DND-41 (cell line): Measurements from ENCODE around the gene MEF2D.
A peak's percentile ranks its signal among the peaks of the same experiment; 100 is the strongest.

Experiments used
- ATAC-seq: fragments of 200-7000 bp; cut with Tn5 transposase; 3 replicates; pipeline ENCODE4 v1.9.1; 2021; ENCODE audit warnings: low read depth; ENCODE audit not compliant: insufficient read depth
- DNase-seq: peaks from one replicate; pipeline ENCODE4 v3.0.0-alpha.2; 2020
- H2AFZ ChIP-seq: 2 replicates; pipeline ENCODE4 v1.6.0; 2012; ENCODE audit warnings: low read depth, low read length
- H3K27ac ChIP-seq: 2 replicates; pipeline ENCODE4 v1.5.1; 2012; ENCODE audit warnings: low read length, inconsistent platforms
- H3K27me3 ChIP-seq: fragments of 200-600 bp; sonication (generic); 2 replicates; pipeline ENCODE4 v1.6.0; 2012; ENCODE audit warnings: low read length, mild to moderate bottlenecking, inconsistent platforms; ENCODE audit not compliant: insufficient read depth, poor library complexity
- H3K36me3 ChIP-seq: 2 replicates; pipeline ENCODE4 v1.5.1; 2012; ENCODE audit warnings: low read length, inconsistent platforms; ENCODE audit not compliant: insufficient read depth
- H3K4me1 ChIP-seq: 2 replicates; pipeline ENCODE4 v1.5.1; 2012; ENCODE audit warnings: mild to moderate bottlenecking, low read length; ENCODE audit not compliant: insufficient read depth
- H3K4me2 ChIP-seq: 2 replicates; pipeline ENCODE4 v1.6.0; 2012; ENCODE audit warnings: mild to moderate bottlenecking, moderate library complexity, low read length, inconsistent platforms; ENCODE audit not compliant: insufficient read depth
- H3K4me3 ChIP-seq, 2 experiments: fragments of 200-600 bp in 1 of 2; shearing (Covaris generic) in 1 of 2; 2 replicates each; pipeline ENCODE4 v1.5.1; 2012 to 2016; ENCODE audit warnings: inconsistent platforms in 2 of 2, low read length in 2 of 2, mild to moderate bottlenecking in 2 of 2, low read depth in 1 of 2, moderate library complexity in 1 of 2
- H3K79me2 ChIP-seq: 2 replicates; pipeline ENCODE4 v1.6.0; 2012; ENCODE audit warnings: low read length, inconsistent platforms; ENCODE audit not compliant: insufficient read depth
- H3K9ac ChIP-seq: 2 replicates; pipeline ENCODE4 v1.6.0; 2012; ENCODE audit warnings: low read depth, mild to moderate bottlenecking, inconsistent platforms, low read length, moderate library complexity
- H3K9me3 ChIP-seq: 2 replicates; pipeline ENCODE4 v1.5.1; 2012; ENCODE audit warnings: low read length, moderate library complexity, mild to moderate bottlenecking, inconsistent platforms; ENCODE audit not compliant: insufficient read depth, severe bottlenecking
- H4K20me1 ChIP-seq: 2 replicates; pipeline ENCODE4 v1.6.0; 2012; ENCODE audit warnings: low read length; ENCODE audit not compliant: insufficient read depth
- CTCF ChIP-seq: IDR thresholded peaks from 2 replicates; pipeline ENCODE4 v1.5.1; 2012; ENCODE audit warnings: borderline replicate concordance, low read length, moderate library complexity, mild to moderate bottlenecking; ENCODE audit not compliant: poor library complexity, severe bottlenecking; ENCODE audit errors: extremely low read depth
- EZH2 ChIP-seq: IDR thresholded peaks from 3 replicates; pipeline ENCODE4 v1.6.1; 2012; ENCODE audit warnings: borderline replicate concordance, low read depth, mild to moderate bottlenecking, moderate library complexity, low read length, inconsistent platforms; ENCODE audit not compliant: severe bottlenecking

MEF2D gene

GRCh38 chr1:156461109-156461508 lies 39.5 kb downstream of the MEF2D start:
- no peak overlapping the region for H3K27ac ChIP-seq
- H3K9ac ChIP-seq = no peak overlapping the region
- no peaks in the 10 kb centered on the region for H4K20me1 ChIP-seq
- no peaks in the 10 kb centered on the region for H3K27me3 ChIP-seq
- no peak overlapping the region for H3K4me2 ChIP-seq
- peaks cover 15% of the 10 kb centered on the region for H3K36me3 ChIP-seq
- no peak overlapping the region for H3K4me3 ChIP-seq
- no peak for TF ChIP-seq EZH2
- no peak for TF ChIP-seq CTCF
- peaks cover 23% of the 10 kb centered on the region for H3K4me1 ChIP-seq
- no peaks in the 10 kb centered on the region for H3K79me2 ChIP-seq
- no peak overlapping the region for H2AFZ ChIP-seq
- H3K9me3 ChIP-seq = no peaks in the 10 kb centered on the region
- no peak for DNase-seq
- ATAC-seq = no peak

GRCh38 chr1:156460525-156460924 lies 40.0 kb downstream of the MEF2D start:
- no peaks in the 10 kb centered on the region for H3K79me2 ChIP-seq
- H2AFZ ChIP-seq = no peak overlapping the region
- H3K4me3 ChIP-seq = no peak overlapping the region
- no peak for DNase-seq
- H4K20me1 ChIP-seq = no peaks in the 10 kb centered on the region
- H3K4me2 ChIP-seq = no peak overlapping the region
- H3K27me3 ChIP-seq = no peaks in the 10 kb centered on the region
- no peak overlapping the region for H3K27ac ChIP-seq
- peaks cover 11% of the 10 kb centered on the region for H3K36me3 ChIP-seq
- peaks cover 26% of the 10 kb centered on the region for H3K4me1 ChIP-seq
- TF ChIP-seq EZH2 = no peak
- TF ChIP-seq CTCF = no peak
- no peaks in the 10 kb centered on the region for H3K9me3 ChIP-seq
- H3K9ac ChIP-seq = no peak overlapping the region
- no peak for ATAC-seq

GRCh38 chr1:156458181-156458503 lies 42.4 kb downstream of the MEF2D start:
- TF ChIP-seq CTCF = no peak
- no peak for TF ChIP-seq EZH2
- Histone ChIP-seq H3K27me3 (no peaks in the 10 kb centered on the region), H3K36me3 (no peaks in the 10 kb centered on the region), H4K20me1 (no peaks in the 10 kb centered on the region), H3K4me1 (peaks cover 26% of the 10 kb centered on the region), H2AFZ (no peak overlapping the region), H3K4me3 (no peak overlapping the region), H3K4me2 (peak overlapping the region; percentile 89), H3K9ac (peak overlapping the region; percentile 90), H3K9me3 (no peaks in the 10 kb centered on the region), H3K79me2 (no peaks in the 10 kb centered on the region), H3K27ac (peak overlapping the region; percentile 51)
- no peak for DNase-seq
- no peak for ATAC-seq
